GM23248 (cell line): Measurements from ENCODE around the gene ADRA2C.

Experiments used
- EZH2 ChIP-seq: fragments of 200-600 bp; sonication (generic); IDR thresholded peaks from 2 replicates; pipeline ENCODE4 v1.6.1; 2018; ENCODE audit warnings: antibody characterized with exemption, mild to moderate bottlenecking; ENCODE audit not compliant: insufficient read depth, poor library complexity, severe bottlenecking
- EZH2phosphoT487 ChIP-seq: fragments of 200-600 bp; sonication (generic); IDR thresholded peaks from 2 replicates; pipeline ENCODE4 v1.6.1; 2018; ENCODE audit warnings: antibody characterized with exemption, moderate library complexity, mild to moderate bottlenecking, low read depth; ENCODE audit not compliant: insufficient read depth

DNA sequence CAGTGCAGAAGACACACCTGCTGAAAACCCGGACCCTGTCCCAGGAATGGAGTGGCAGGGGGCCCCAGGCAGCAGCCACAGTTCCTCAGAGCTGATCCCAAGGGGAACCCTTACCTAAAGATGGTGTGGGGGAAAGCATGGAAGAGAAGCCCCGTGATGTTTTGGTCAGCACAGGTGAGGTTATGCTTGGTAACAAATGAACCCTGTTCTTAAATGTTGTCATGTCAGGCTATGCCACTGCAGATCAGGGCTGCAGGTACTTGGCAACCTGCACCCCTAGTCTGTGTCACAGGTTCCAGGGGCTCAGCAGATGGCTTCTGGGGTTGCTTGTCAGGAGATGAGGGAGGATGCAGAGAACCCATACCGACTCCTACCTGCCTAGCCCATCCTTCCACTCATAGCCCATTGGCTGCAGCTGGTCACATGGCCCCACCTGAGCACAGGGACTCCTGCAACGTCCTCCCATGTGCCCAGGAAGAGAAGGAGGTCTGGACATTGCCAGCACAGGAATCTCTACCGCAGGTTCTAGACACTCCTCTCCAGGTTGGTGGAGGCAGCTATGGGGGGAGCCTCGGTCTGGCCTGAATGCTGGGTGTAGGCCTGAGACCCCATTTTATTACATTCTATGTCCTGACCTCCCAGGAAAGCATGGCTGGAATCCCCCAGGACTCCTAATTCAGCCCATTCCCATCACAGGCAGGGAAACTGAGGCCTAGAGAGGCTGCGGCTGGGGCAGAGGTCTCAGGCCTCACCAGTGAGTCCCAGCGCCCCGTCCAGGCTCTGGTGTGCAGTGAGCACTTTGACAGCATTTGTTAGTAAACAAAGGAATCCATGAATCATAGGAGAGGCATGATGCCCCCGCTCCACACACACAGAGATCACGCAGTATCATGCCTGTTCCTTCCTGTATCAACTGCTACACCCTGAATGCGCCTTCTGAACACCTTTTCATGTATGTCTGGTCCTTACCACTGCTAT, 51.1 kb downstream of the ADRA2C start:
- TF ChIP-seq EZH2phosphoT487 = no peak
- no peak for TF ChIP-seq EZH2
